Keratinocyte (primary cell): ENCODE measurements around the gene COL21A1. TPM values are rescaled to one million over a fixed set of nuclear protein-coding genes. Genes with fewer than 3 reads are reported as not detected.

Experiments used
- DNase-seq: peaks from one replicate; pipeline ENCODE4 v3.0.0-alpha.2; 2011; ENCODE audit warnings: low read depth, missing footprints, low spot score
- FAIRE-seq: peaks from 2 replicates; lab custom pipeline; 2011; peaks lifted over from hg19 to GRCh38; lab: Jason Lieb, UNC
- H2AFZ ChIP-seq: 2 replicates; pipeline ENCODE4 v1.6.0; 2012; ENCODE audit warnings: low read length, control low read depth, inconsistent platforms; ENCODE audit not compliant: control insufficient read depth
- H3K27ac ChIP-seq: 2 replicates; pipeline ENCODE4 v1.5.1; 2011; ENCODE audit warnings: low read length; ENCODE audit not compliant: control insufficient read depth, insufficient read depth
- H3K27me3 ChIP-seq: 3 replicates; pipeline ENCODE4 v1.6.0; 2011; ENCODE audit warnings: low read length; ENCODE audit not compliant: control insufficient read depth, insufficient read depth; ENCODE audit errors: extremely low read depth
- H3K36me3 ChIP-seq, 2 experiments: 2 replicates in 1 of 2; 3 replicates in 1 of 2; pipeline ENCODE4 v1.5.1; 2011; ENCODE audit warnings: low read length in 2 of 2, mild to moderate bottlenecking in 1 of 2; ENCODE audit not compliant: control insufficient read depth in 2 of 2, insufficient read depth in 2 of 2; ENCODE audit errors: extremely low read depth in 1 of 2
- H3K4me1 ChIP-seq: 3 replicates; pipeline ENCODE4 v1.5.1; 2011; ENCODE audit warnings: low read length; ENCODE audit not compliant: control insufficient read depth, insufficient read depth; ENCODE audit errors: extremely low read depth
- H3K4me2 ChIP-seq: 3 replicates; pipeline ENCODE4 v1.6.0; 2011; ENCODE audit warnings: low read depth, low read length; ENCODE audit not compliant: control insufficient read depth, insufficient read depth; ENCODE audit errors: extremely low read depth
- H3K4me3 ChIP-seq, 3 experiments: fragments of 200-600 bp in 1 of 3; sonication (generic) in 1 of 3; 2 replicates in 2 of 3; 3 replicates in 1 of 3; pipeline ENCODE4 v1.5.1; 2011 to 2016; ENCODE audit warnings: low read length in 3 of 3, mild to moderate bottlenecking in 3 of 3, control low read depth in 2 of 3, inconsistent platforms in 1 of 3, low read depth in 1 of 3, mixed read lengths in 1 of 3, mixed run types in 1 of 3, moderate library complexity in 1 of 3; ENCODE audit not compliant: control insufficient read depth in 2 of 3, insufficient read depth in 2 of 3; ENCODE audit errors: extremely low read depth in 1 of 3
- H3K79me2 ChIP-seq: 2 replicates; pipeline ENCODE4 v1.6.0; 2012; ENCODE audit warnings: low read length; ENCODE audit not compliant: control insufficient read depth, insufficient read depth
- H3K9ac ChIP-seq: 3 replicates; pipeline ENCODE4 v1.6.0; 2011; ENCODE audit warnings: low read length; ENCODE audit not compliant: control insufficient read depth, insufficient read depth; ENCODE audit errors: extremely low read depth
- H3K9me1 ChIP-seq: 3 replicates; pipeline ENCODE4 v1.6.0; 2011; ENCODE audit warnings: low read length; ENCODE audit not compliant: control insufficient read depth, insufficient read depth; ENCODE audit errors: extremely low read depth
- H3K9me3 ChIP-seq: 2 replicates; pipeline ENCODE4 v1.5.1; 2012; ENCODE audit warnings: low read depth, low read length; ENCODE audit not compliant: control insufficient read depth
- H4K20me1 ChIP-seq: 3 replicates; pipeline ENCODE4 v1.6.0; 2011; ENCODE audit warnings: low read length; ENCODE audit not compliant: control insufficient read depth, insufficient read depth; ENCODE audit errors: extremely low read depth
- CTCF ChIP-seq, 3 experiments: IDR thresholded peaks in 1 of 3; conservative IDR thresholded peaks in 1 of 3; optimal IDR thresholded peaks in 1 of 3; 2 replicates in 2 of 3; 3 replicates in 1 of 3; pipeline versions ENCODE3 to v1.5.1; 2011; ENCODE audit warnings: low read length in 3 of 3, mild to moderate bottlenecking in 3 of 3, moderate library complexity in 2 of 3, control low read depth in 1 of 3, inconsistent platforms in 1 of 3; ENCODE audit not compliant: insufficient read depth in 2 of 3; ENCODE audit errors: extremely low read depth in 1 of 3
- EZH2 ChIP-seq: IDR thresholded peaks from one replicate; pipeline ENCODE4 v1.6.1; 2012; ENCODE audit warnings: inconsistent platforms, mild to moderate bottlenecking, low read length, moderate library complexity
- dilution Hi-C: fragments of 300-500 bp; cut with MboI; formaldehyde crosslinking; loops from one replicate; pipeline ENCODE4 v1.7.0; 2020; ENCODE audit warnings: low sequenced_read_pairs; ENCODE audit not compliant: extremely low pct_ligation_motif_present
- polyA plus RNA-seq, 5 experiments: library from polyadenylated mRNA; depleted of rRNA in 3 of 5; stranded (reverse) in 3 of 5; stranded (forward) in 1 of 5; unstranded in 1 of 5; fragments of >200 nt; gene quantifications; 1 replicate in 1 of 5; 2 replicates in 3 of 5; 3 replicates in 1 of 5; pipeline versions ENCODE4 v1.2.1 to v1.2.3, GENCODE V29; 2011 to 2012; ENCODE audit warnings: missing spikeins in 2 of 5, low read depth in 1 of 5, low replicate concordance in 1 of 5

Gene COL21A1
- polyA plus RNA-seq, 1 donor (not counting 4 experiments of a cell fraction or from before 2014, with no cell fraction given): 0.16 TPM

GRCh38 chr6:56231827-56232226, 15.6 kb downstream of the COL21A1 start:
- H3K9me1 ChIP-seq: no peaks in the 10 kb centered on the region
- DNase-seq (no peak), FAIRE-seq (no peak)
- H3K9me3 ChIP-seq: no peaks in the 10 kb centered on the region
- no peak overlapping the region for H3K4me2 ChIP-seq
- TF ChIP-seq CTCF (optimal IDR thresholded peaks at IDR 0.05 in 1 of 3, IDR thresholded peaks at IDR 0.05 in 1 of 3, conservative IDR thresholded peaks at IDR 0.05 in 1 of 3; ENCODE audit: extremely low read depth in 1 of 3, insufficient read depth in 2 of 3, low read length in 3 of 3) (no peak), EZH2 (no peak)
- H3K4me1 ChIP-seq: peaks cover 7% of the 10 kb centered on the region
- H3K36me3 ChIP-seq: no peaks in the 10 kb centered on the region
- no peaks in the 10 kb centered on the region for H3K79me2 ChIP-seq
- no peak overlapping the region for H2AFZ ChIP-seq
- no peak overlapping the region for H3K27ac ChIP-seq
- no peak overlapping the region for H3K9ac ChIP-seq
- no peak overlapping the region for H3K4me3 ChIP-seq
- dilution Hi-C loops: no loop called here
- no peaks in the 10 kb centered on the region for H4K20me1 ChIP-seq
- no peaks in the 10 kb centered on the region for H3K27me3 ChIP-seq

DNA sequence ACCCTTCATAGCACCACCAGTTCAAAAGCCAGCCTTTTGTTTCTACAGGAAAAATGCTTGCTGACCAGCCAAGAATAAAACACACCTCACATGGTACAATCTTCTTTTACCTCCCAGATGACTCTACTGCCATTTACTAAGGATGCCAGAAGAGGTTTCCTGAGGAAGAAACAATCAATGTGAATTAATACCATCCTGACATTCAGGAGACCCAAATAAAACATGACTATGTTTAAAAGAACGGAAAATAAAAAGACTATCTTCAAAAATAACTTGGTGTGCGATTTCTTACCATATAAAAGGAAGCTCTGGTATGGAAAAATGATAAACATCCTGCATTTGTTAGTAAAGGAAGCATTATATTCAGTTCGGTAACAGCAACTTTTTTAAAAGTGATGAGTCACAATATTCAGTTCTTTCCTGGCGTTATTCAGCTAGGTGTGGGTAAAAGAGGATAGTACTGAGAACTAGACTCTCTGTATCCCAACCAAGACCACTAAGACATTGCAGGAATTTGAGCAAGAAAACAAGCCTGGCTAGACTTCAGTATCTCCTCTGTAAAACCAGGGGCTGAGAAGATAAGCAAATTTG, 16.3 kb downstream of the COL21A1 start:
- Histone ChIP-seq H3K79me2 (no peaks in the 10 kb centered on the region), H3K27me3 (no peaks in the 10 kb centered on the region), H3K27ac (no peak overlapping the region), H3K4me2 (peak overlapping the region; percentile 41), H3K9me3 (no peaks in the 10 kb centered on the region), H4K20me1 (no peaks in the 10 kb centered on the region), H3K9me1 (no peaks in the 10 kb centered on the region), H3K4me1 (peaks cover 7% of the 10 kb centered on the region), H3K36me3 (no peaks in the 10 kb centered on the region), H3K4me3 (no peak overlapping the region), H2AFZ (peak overlapping the region; percentile 48), H3K9ac (no peak overlapping the region)
- TF ChIP-seq EZH2: no peak
- dilution Hi-C loops: no loop called here
- FAIRE-seq: peak; percentile 69
- DNase-seq: no peak
